SIG-M5 treated with dmso at 0.1 percent for 504 hours (cell line): ENCODE data around the gene ITLN2.
"Not testable (repeated sequence)": the region's sequence is repeated elsewhere in the genome, so short reads cannot be mapped to it uniquely, and the experiment has no call there.

Experiments used
- DNase-seq: peaks from one replicate; lab custom pipeline; 2025; ENCODE audit not compliant: unreplicated experiment; lab: John Stamatoyannopoulos, UW

ITLN2 gene

GRCh38 chr1:160954158-160955104 is at the start of gene ITLN2:
TSS of gene ITLN2 (minus strand) at chr1:160954809. CDS start at chr1:160954741, 68 bp downstream.
- DNase-seq = peak; percentile 69

DNA sequence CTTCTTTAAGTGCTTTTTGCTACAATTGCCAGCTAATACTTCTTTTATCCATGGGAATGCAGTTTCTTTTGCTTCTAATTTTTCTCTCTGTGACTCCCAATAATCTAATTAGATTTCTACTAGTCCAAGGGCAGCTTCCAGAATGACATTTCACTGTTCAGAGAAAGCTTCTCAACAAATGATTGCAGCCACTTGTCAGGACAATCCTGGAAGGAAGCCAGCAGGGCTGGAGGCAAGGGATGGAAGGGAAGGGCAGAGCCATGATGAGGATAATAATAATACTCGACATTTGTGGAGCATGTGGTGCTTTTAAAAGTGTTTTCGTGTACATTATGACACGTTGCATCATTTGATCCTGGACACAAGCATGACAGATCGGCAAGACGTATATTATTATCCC is 46.9 kb upstream of the ITLN2 start:
- no peak for DNase-seq

GRCh38 chr1:161000736-161001480 is 46.3 kb upstream of the ITLN2 start:
- no peak for DNase-seq

GRCh38 chr1:160999376-160999775 is 44.8 kb upstream of the ITLN2 start:
- DNase-seq = no peak

GRCh38 chr1:160997323-160998038 is 42.9 kb upstream of the ITLN2 start:
- peak; percentile 73 for DNase-seq

GRCh38 chr1:160996178-160996577 is 41.6 kb upstream of the ITLN2 start:
- no peak for DNase-seq

GRCh38 chr1:160993544-160994193 is 39.1 kb upstream of the ITLN2 start:
- peak; percentile 49 for DNase-seq

GRCh38 chr1:160992036-160992435 is 37.4 kb upstream of the ITLN2 start:
- not testable (repeated sequence) for DNase-seq

DNA sequence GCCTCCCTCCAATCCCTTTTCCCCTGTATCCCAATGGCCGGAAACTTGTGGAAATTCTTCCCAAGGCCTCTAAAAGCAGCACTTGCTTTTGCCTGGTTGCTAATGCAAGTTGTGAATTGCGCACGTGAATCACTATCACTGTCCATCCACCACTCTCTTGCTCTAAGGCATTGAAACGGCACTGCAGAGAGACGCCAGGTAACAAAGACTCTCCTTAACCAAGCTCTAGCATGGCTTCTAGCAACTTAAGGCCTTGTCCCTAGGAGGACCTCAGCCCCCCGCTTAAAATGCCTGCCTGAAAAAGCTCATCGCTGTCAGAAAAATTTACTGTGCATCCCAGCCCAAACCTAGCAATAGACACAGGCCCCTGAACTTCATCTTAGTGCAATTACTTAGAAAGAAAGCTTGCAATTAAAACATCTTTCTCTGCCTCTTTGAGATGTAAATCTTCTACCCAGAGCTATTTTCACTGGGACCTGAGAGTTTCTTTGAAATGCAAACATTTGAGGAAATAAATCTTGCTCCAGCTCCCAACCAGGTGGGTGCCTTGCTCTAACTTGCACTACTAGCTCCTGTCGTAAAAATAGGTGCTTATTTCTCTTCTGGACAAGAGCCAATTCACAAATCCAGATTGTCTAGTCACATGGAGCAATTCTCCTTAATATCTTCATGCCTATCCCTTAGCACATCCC is 32.9 kb upstream of the ITLN2 start:
- no peak for DNase-seq

DNA sequence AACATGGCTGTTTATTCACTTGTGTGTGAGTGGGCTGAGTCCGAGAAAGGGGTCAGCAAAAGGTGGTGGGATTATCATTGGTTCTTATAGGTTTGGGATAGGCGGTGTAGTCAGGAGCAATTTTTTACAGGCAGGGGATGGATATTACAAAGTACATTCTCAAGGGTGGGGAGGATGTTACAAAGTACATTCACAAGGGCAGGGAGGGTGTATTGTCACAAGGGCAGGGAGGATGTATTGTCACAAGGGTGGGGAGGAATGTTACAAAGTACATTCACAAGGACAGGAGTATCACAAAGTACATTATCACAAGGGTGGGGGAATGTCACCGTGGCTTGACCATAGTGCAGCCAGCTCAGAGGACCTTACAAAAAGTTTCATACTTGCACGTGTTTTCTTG is 31.1 kb upstream of the ITLN2 start:
- DNase-seq = no peak

DNA sequence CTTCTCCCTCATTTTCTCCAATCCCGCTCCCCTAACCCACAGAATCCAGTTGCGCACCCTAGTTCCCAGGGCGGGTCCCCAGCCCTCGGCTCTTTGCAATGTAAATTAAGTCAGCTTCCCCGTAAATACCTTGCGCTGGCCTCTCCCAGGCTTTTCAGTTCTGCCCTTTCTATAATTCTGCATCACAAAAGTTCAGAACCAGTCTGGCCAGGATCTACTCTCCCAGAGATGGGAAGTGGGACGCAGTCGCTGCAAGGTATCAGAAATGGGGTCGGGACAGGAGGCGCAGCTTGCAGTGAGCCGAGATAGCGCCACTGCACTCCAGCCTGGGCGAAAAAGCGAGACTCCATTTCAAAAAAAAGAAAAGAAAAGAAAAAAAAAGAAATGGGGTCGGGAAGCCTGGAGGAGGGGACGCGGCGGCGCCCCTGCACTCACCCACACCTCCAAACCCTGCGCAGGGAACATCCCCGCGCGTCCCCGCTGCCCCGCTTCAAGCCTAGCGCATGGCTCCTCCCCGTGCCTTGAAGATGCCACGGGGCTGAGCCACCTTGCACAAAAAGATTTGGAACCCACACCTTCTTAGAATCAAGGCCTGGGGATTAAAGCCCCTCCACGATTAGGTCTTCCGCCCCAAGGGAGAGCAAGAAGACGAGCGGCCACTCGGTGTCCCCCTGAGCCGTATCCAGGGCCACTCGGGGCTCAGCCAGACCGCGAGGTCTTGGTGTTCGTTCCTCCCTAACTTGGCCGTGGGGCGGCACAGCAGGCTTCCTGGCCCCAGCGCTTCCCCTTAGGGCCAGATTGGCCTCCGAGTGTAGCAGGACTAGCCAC is 27.2 kb upstream of the ITLN2 start:
- DNase-seq = no peak

- DNase-seq = no peak
These were observed 24.7 kb upstream of the ITLN2 start for GRCh38 chr1:160979286-160979685.

- DNase-seq = no peak
These were observed 23.9 kb upstream of the ITLN2 start for GRCh38 chr1:160978510-160978927.

- DNase-seq = no peak
These were observed 20.4 kb upstream of the ITLN2 start for GRCh38 chr1:160975026-160975425.

DNA sequence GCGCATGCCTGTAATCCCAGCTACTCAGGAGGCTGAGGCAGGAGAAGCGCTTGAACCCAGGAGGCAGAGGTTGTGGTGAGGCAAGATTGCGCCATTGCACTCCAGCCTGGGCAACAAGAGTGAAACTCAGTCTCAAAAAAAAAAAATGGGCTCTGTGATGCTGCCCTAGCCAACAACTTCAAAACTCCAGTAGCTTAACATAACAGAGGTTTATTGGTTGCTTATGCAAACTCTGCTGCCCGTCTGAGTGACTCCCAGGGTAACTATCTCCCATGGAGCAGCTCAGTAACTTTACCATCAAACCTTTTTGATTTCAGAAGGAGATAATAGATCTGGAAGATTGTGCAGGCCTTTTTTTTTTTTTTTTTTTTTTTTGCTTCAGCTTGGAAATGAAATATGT is 18.9 kb upstream of the ITLN2 start:
- peak; percentile 23 for DNase-seq

DNA sequence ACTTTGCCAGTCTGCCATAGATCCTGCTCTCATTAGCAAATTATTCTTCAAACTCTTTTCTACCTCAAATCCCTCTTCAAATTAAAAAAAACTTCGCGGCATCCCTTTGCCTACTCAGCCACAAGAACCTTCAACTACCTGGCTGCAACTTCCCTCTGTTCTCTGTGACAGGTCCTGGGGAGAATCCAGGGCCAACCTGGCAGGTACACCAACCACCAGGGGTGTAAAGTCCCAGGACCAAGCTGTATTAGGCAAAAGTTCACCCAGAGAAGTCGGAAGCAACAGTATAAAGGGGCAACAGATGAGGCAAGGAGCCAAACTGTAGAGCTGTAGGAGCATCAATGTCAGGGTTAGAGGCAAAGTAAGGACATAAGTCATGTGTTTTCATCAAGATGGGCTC is 18.3 kb upstream of the ITLN2 start:
- no peak for DNase-seq

GRCh38 chr1:160971618-160972056 is 17.0 kb upstream of the ITLN2 start:
- DNase-seq = no peak

DNA sequence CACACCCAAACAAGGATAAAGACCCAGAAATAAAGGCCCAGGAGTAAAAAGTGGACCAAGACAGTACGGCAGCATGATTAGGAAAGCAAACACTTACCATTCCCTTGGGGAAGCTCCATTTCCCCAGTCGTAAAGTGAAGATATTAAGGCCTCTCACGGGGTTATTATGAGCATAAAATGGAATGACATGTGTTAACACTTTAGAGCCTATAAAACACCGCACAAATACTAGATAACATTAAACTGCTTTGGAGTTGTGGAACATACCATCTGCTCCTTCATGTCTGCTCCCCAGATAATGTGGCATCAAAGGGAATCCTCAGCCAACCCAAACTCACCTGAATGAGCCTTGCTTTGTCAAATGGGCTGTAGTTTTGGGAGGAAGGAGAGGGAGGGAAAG is 8.9 kb upstream of the ITLN2 start:
- no peak for DNase-seq

GRCh38 chr1:160961419-160961818 is 6.8 kb upstream of the ITLN2 start:
- no peak for DNase-seq
